IPS-NIHi11 (cell line): ENCODE measurements around the gene MUC6.

Experiments used
- DNase-seq: peaks from one replicate; pipeline ENCODE4 v3.0.0; 2012; ENCODE audit warnings: mixed read lengths, low spot score

The MUC6 gene

GRCh38 chr11:1073261-1073724, 36.8 kb upstream of the MUC6 start:
- DNase-seq, result no peak

GRCh38 chr11:1072821-1073231, 36.3 kb upstream of the MUC6 start:
- DNase-seq, result no peak

- no peak for DNase-seq
Measured at GRCh38 chr11:1072116-1072820, 35.8 kb upstream of the MUC6 start.

- DNase-seq, result no peak
Measured at GRCh38 chr11:1071571-1072115, 35.1 kb upstream of the MUC6 start.

GRCh38 chr11:1070594-1071462, 34.3 kb upstream of the MUC6 start:
- no peak for DNase-seq

- no peak for DNase-seq
Measured at GRCh38 chr11:1069740-1070139, 33.2 kb upstream of the MUC6 start.

- no peak for DNase-seq
Measured at GRCh38 chr11:1067812-1068496, 31.4 kb upstream of the MUC6 start.

- DNase-seq, result no peak
Measured at GRCh38 chr11:1064167-1064566, 27.6 kb upstream of the MUC6 start.

- no peak for DNase-seq
Measured at GRCh38 chr11:1062075-1062820, 25.7 kb upstream of the MUC6 start.

- peak; percentile 22 for DNase-seq
Measured at GRCh38 chr11:1060852-1061616, 24.5 kb upstream of the MUC6 start.

GRCh38 chr11:1060410-1060809, 23.9 kb upstream of the MUC6 start:
- peak; percentile 19 for DNase-seq

- DNase-seq, result peak; percentile 57
Measured at GRCh38 chr11:1059759-1060158, 23.2 kb upstream of the MUC6 start.

- no peak for DNase-seq
Measured at GRCh38 chr11:1057806-1058205, 21.3 kb upstream of the MUC6 start.

GRCh38 chr11:1055990-1056771, 19.7 kb upstream of the MUC6 start:
- DNase-seq, result no peak

GRCh38 chr11:1055109-1055703, 18.7 kb upstream of the MUC6 start:
- no peak for DNase-seq

- peak; percentile 46 for DNase-seq
Measured at GRCh38 chr11:1054143-1055108, 17.9 kb upstream of the MUC6 start.

GRCh38 chr11:1053121-1053901, 16.8 kb upstream of the MUC6 start:
- DNase-seq, result peak; percentile 25
